ENCODE data around the gene MYBPH.

Gene MYBPH

GRCh38 chr1:203178083-203178482, 2.5 kb upstream of the MYBPH start:
- DNase-seq = no peak

DNA sequence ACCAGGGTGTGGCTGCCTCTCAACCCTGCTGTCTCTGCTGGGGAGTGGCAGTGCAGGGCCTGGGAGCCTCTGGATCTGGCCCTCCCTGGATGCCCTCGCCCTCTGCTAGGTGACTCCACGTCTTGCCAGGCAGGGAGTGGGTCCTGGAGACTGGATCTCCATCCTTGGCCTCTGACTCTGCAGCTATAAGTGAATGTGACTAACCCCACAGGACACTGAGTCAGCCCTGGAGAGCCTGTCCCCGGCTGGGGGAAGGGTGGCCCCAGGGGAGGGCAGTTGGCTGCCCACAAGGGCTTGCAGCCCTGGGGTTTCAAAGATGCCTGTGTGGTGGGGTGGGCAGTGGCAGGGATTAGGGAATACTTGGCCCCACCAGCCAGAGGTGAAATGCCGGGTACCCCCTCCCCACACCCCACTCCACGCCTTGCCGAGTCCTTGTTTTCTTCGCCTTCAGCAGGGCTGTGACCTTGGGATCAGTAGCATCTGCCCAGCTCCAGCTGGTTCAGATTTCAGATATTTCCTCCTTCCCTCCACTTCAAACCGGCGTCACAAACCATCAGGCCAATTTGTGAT, 1.9 kb upstream of the MYBPH start:
- DNase-seq = no peak

DNA sequence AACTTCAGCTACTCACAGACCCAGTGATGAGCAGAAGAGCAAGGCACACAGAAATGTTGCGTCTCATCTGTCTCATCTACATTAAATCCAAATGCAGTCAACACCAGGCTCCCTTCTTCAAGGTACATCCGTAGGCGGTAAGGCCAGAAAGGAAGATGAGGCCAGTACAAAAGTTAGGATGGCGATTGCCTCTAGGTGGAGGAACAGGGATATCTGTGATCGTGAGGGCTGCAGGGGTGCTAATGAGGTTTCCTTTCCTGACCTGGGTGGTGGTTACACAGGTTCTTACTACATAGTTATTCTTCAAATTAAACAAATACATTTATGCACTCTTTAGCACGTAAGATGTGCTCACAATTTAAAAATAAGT, 1.4 kb upstream of the MYBPH start:
- no peak for DNase-seq

GRCh38 chr1:203176273-203177035, 828 bp upstream of the MYBPH start:
- no peak for DNase-seq

DNA sequence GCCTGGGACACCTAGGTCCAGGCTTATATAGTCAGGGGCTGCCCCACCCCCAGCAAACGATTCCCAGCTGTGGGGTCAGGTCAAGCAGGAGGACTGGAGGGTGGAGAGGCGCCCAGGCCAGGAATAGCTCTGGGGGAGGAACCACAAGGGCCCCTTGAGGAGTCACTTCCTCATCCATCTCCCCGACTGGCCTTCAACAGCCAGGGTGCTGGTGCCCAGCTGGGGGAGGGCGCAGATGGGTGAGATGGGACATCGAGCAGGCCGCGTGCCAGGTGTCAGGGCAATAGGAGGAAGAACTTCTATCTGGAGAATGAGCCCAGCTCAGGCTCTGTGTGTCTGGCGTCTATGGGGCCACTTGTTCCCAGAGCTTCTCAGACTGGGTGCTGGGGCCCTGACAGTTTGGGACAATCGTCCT, 208 bp upstream of the MYBPH start:
- no peak for DNase-seq

- no peak for DNase-seq
Measured at GRCh38 chr1:203174324-203174985, 1.2 kb downstream of the MYBPH start.

DNA sequence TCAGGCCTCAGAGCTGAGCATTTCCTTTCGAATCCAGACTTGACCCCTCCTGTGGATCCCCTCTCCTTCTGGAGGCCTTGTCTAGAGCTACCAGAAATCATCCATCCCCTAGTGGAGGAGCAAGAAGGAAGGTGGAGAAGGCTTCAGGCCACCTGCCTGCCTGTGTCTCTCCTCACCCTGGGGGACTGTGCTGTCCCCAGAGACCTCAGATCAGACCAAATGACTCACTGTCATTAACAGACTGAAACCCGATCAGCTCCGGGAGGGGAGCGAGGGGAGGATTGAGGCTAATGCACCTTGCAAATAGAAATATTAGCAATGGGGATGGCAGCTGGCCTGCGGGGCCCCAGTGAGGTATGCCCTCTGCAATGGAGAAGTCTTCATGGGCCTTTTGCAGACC, 2.1 kb downstream of the MYBPH start:
- no peak for DNase-seq

DNA sequence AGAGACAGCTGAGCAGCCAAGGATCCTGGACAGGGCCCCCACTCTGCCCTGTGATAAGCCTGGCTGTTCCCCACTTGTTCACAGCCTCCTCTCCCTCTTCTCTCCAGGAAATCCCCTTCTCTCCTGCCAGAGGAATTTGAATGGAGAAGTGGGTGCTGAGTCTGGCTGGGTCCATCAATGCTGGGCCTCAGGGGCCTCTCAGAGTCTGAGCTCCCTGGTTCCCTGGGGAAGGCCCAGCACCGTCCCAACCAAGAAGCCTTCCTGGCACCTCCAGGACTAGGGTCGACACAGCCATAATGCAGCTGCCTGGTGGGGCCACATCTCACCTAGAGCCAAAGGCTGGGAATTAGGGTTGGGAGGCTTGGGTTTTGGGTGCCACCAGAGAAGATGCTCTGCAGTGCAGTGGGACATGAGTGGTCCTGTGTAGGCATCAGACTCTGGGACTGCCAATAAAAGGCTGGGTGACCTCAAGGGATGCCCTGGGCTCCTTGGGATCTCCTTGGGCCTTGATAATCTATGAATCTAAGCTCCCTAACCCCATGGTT, 2.5 kb downstream of the MYBPH start:
- no peak for DNase-seq

GRCh38 chr1:203172184-203173010, 3.2 kb downstream of the MYBPH start:
- peak in 1 of 4 experiments; percentile 19 for DNase-seq

DNA sequence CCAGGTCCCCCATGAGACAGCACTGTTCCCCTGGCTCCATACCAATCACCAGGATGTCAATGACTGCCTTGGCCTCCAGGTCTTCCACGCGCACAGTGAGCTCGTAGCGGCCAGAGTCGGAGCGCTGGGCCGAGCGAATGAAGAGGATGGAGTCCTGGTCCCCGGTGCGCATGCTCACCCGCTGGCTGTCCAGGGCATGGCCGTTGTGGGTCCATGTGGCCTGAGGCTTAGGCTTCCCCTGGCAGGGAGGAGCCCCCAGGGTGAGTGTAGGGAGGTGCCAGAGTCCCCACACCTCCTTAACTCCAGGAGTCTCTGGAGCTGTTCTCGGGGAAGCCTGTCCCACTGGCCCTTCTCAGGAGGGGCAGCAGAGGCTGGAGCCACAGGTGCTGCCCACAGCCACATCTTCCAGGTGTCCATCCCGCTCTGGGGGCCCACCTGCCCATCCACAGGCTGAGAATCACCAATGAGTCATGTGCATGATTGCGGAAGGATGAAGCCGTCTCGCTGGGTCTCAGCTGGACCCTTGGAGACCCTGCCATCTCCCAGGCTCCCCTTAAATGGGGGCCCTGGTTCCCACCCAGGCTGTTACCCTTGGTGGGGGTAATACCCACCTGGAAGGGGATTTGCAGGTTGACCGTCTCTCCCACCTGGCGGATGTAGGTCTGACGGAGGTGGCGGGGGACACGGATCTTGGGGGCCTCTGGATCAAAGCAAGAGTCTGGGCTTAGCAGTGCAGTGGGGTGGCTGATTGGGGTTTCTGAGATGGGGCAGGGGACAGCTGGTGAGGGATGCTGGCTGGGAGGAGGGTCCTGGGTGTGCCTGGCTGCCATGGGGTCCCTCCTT, 4.1 kb downstream of the MYBPH start:
- no peak for DNase-seq

- DNase-seq = no peak
Measured at GRCh38 chr1:203170625-203171330, 4.8 kb downstream of the MYBPH start.

DNA sequence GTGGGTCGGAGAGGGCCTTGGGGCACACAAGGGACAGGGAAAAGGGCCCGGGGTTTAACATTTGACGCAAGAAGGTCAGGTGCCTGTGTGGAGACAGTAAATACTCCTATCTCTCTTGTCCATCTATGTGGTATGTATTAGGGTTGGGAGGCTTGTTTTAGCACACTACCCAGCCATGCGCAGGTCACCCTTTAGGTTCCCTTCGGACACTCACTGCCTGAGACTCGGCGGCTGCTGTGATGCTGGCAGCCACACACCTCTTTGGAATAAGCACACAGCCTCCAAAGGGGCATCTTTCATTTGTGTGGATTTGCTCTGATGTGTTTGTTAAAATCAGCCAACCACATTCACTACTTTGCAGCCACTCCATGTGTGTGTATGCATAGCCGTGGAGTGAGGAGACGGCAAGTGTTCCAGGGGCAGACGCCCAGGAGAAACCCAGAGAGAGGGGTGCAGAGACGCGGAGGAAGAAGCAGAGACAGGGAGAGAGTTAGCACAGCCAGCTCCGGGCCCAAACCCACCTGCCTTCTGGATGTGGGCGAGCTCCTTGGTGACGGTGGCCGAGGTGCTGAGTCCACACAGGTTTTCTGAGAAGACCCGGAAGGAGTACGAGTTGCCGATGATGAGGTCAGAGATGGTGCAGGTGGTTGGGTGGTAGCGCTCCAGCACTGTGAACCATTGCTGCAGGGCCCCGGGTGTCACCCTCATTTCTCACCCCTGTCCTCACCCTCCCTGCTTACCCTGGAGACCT, 5.7 kb downstream of the MYBPH start:
- DNase-seq = no peak

- DNase-seq = no peak
Measured at GRCh38 chr1:203168991-203169390, 6.6 kb downstream of the MYBPH start.

DNA sequence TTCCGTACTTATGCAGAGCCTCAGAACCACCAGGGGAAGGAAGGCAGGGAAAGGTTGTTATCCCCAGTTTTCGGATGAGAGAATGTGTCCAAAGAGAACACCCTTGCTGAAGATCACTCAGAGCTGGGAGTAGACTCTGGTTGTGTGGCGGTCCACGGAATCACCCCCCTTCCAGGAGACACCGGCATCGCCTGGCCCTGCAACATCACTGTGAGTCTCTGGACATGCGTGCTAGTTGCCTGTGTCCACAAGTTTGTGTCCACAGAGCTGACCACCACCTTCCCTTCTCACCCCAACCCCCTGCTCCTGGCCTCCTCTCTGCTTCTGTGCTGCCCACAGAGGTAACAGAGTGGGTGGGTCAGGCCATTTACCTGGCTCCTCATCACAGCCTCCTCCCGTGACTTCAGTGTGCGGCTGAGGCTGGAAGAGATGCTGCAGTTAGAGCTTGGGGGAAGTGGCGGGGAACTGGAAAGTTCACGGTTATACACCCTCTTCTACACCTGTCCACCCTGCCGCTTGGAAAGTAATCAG, 7.3 kb downstream of the MYBPH start:
- no peak for DNase-seq

- DNase-seq = no peak
Measured at GRCh38 chr1:203167913-203168200, 7.8 kb downstream of the MYBPH start.

- DNase-seq = no peak
Measured at GRCh38 chr1:203167026-203167912, 8.4 kb downstream of the MYBPH start.

GRCh38 chr1:203166192-203166940, 9.3 kb downstream of the MYBPH start:
- no peak for DNase-seq

- no peak for DNase-seq
Measured at GRCh38 chr1:203165800-203166161, 9.8 kb downstream of the MYBPH start.
